OCI-LY3 (cell line): ENCODE measurements around the gene BCL7A.

ENCODE experiments used
- EZH2phosphoT487 ChIP-seq: fragments of 200-600 bp; shearing (Covaris generic); IDR thresholded peaks from 2 replicates; pipeline ENCODE4 v1.6.1; 2018; ENCODE audit warnings: antibody characterized with exemption, mixed run types, low read depth
- TF ChIP-seq, protein P1 (sequence below): fragments of 200-600, 300-600 bp; sonication (generic); IDR thresholded peaks from 2 replicates; pipeline ENCODE4 v1.5.1; 2014; ENCODE audit warnings: antibody characterized with exemption, low read length, low read depth

DNA sequence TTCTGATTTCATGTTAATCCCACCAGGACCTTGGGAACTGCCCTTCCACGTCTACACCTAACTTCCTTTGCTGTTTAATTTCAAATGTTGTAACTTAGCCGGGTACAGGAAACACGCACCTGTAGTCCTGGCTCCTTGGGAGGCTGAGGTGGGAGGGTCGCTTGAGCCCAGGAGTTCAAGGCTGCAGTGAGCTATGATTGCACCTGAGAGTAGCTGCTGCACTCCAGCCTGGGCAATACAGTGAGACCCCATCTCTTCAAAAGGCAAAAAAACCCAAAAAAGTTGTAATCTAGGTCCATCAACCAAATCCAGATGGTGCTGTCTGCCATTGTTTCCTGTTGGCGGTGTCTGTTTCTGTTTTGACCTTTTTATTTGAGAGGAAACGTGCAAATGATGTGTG, 14.5 kb downstream of the BCL7A start:
- TF ChIP-seq, protein P1, sequence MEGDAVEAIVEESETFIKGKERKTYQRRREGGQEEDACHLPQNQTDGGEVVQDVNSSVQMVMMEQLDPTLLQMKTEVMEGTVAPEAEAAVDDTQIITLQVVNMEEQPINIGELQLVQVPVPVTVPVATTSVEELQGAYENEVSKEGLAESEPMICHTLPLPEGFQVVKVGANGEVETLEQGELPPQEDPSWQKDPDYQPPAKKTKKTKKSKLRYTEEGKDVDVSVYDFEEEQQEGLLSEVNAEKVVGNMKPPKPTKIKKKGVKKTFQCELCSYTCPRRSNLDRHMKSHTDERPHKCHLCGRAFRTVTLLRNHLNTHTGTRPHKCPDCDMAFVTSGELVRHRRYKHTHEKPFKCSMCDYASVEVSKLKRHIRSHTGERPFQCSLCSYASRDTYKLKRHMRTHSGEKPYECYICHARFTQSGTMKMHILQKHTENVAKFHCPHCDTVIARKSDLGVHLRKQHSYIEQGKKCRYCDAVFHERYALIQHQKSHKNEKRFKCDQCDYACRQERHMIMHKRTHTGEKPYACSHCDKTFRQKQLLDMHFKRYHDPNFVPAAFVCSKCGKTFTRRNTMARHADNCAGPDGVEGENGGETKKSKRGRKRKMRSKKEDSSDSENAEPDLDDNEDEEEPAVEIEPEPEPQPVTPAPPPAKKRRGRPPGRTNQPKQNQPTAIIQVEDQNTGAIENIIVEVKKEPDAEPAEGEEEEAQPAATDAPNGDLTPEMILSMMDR: no peak
- TF ChIP-seq EZH2phosphoT487: no peak
